H9 (cell line): ENCODE results near the gene CEBPZ. TPM values are rescaled to one million over a fixed set of nuclear protein-coding genes. Genes with fewer than 3 reads are reported as not detected.

Experiments used
- DNase-seq: peaks from one replicate; pipeline ENCODE4 v3.0.0-alpha.2; 2017
- H2AFZ ChIP-seq: one replicate; pipeline ENCODE4 v1.6.1; 2013; ENCODE audit warnings: mild to moderate bottlenecking, low read length, control low read depth, moderate library complexity
- H2AK5ac ChIP-seq: 2 replicates; pipeline ENCODE4 v1.6.1; 2013; ENCODE audit warnings: low read length, control low read depth, mixed read lengths; ENCODE audit not compliant: insufficient read length
- H2BK120ac ChIP-seq: one replicate; pipeline ENCODE4 v1.6.1; 2013; ENCODE audit warnings: low read depth, mild to moderate bottlenecking, low read length, control low read depth, inconsistent platforms; ENCODE audit not compliant: poor library complexity, severe bottlenecking
- H2BK12ac ChIP-seq: 2 replicates; pipeline ENCODE4 v1.6.1; 2013; ENCODE audit warnings: low read length, control low read depth, mixed read lengths, low read depth; ENCODE audit not compliant: insufficient read length
- H2BK15ac ChIP-seq: 2 replicates; pipeline ENCODE4 v1.6.1; 2013; ENCODE audit warnings: low read depth, low read length, control low read depth
- H2BK20ac ChIP-seq: one replicate; pipeline ENCODE4 v1.6.1; 2013; ENCODE audit warnings: low read depth, mild to moderate bottlenecking, low read length, control low read depth, inconsistent platforms; ENCODE audit not compliant: poor library complexity, severe bottlenecking
- H2BK5ac ChIP-seq: 2 replicates; pipeline ENCODE4 v1.6.1; 2013; ENCODE audit warnings: low read length, control low read depth, mixed read lengths; ENCODE audit not compliant: insufficient read length
- H3K14ac ChIP-seq: 2 replicates; pipeline ENCODE4 v1.6.1; 2013; ENCODE audit warnings: low read length, control low read depth; ENCODE audit not compliant: insufficient read depth
- H3K18ac ChIP-seq: 2 replicates; pipeline ENCODE4 v1.6.1; 2013; ENCODE audit warnings: low read depth, mild to moderate bottlenecking, mixed read lengths, low read length, control low read depth; ENCODE audit not compliant: insufficient read length
- H3K23ac ChIP-seq: 2 replicates; pipeline ENCODE4 v1.6.1; 2013; ENCODE audit warnings: low read length, control low read depth, mixed read lengths, low read depth; ENCODE audit not compliant: insufficient read length
- H3K23me2 ChIP-seq: 2 replicates; pipeline ENCODE4 v1.6.1; 2013; ENCODE audit warnings: low read depth, mild to moderate bottlenecking, mixed read lengths, low read length, control low read depth; ENCODE audit not compliant: insufficient read length, poor library complexity, severe bottlenecking
- H3K27ac ChIP-seq: 2 replicates; pipeline ENCODE4 v1.5.1; 2013; ENCODE audit warnings: low read length, control low read depth, mixed read lengths, low read depth; ENCODE audit not compliant: insufficient read length
- H3K27me3 ChIP-seq: 2 replicates; pipeline ENCODE4 v1.6.1; 2013; ENCODE audit warnings: low read length, control low read depth, inconsistent platforms; ENCODE audit not compliant: insufficient read depth
- H3K4ac ChIP-seq: 2 replicates; pipeline ENCODE4 v1.6.1; 2013; ENCODE audit warnings: low read depth, mild to moderate bottlenecking, control low read depth, inconsistent platforms, low read length, moderate library complexity
- H3K4me1 ChIP-seq: 2 replicates; pipeline ENCODE4 v1.6.1; 2013; ENCODE audit warnings: low read length, control low read depth, inconsistent platforms; ENCODE audit not compliant: insufficient read depth
- H3K4me2 ChIP-seq: 2 replicates; pipeline ENCODE4 v1.6.1; 2013; ENCODE audit warnings: low read length, control low read depth, mixed read lengths; ENCODE audit not compliant: insufficient read length, insufficient read depth
- H3K56ac ChIP-seq: 2 replicates; pipeline ENCODE4 v1.6.1; 2013; ENCODE audit warnings: low read depth, mild to moderate bottlenecking, mixed read lengths, low read length, control low read depth; ENCODE audit not compliant: insufficient read length
- H3K79me1 ChIP-seq: 2 replicates; pipeline ENCODE4 v1.6.1; 2013; ENCODE audit warnings: low read depth, mild to moderate bottlenecking, moderate library complexity, low read length, control low read depth, inconsistent platforms; ENCODE audit not compliant: insufficient read depth, poor library complexity, severe bottlenecking
- H3K79me2 ChIP-seq: 2 replicates; pipeline ENCODE4 v1.6.1; 2013; ENCODE audit warnings: low read length, control low read depth, inconsistent platforms; ENCODE audit not compliant: insufficient read depth
- H3K9ac ChIP-seq: 2 replicates; pipeline ENCODE4 v1.6.1; 2013; ENCODE audit warnings: low read length, control low read depth, mixed read lengths; ENCODE audit not compliant: insufficient read length; ENCODE audit errors: extremely low read depth
- H3K9me3 ChIP-seq: one replicate; pipeline ENCODE4 v1.6.1; 2013; ENCODE audit warnings: low read depth, low read length, inconsistent platforms; ENCODE audit not compliant: control insufficient read depth
- H3T11ph ChIP-seq: one replicate; pipeline ENCODE4 v1.6.1; 2013; ENCODE audit warnings: mild to moderate bottlenecking, low read length, control low read depth, inconsistent platforms
- H4K20me1 ChIP-seq: one replicate; pipeline ENCODE4 v1.6.1; 2013; ENCODE audit not compliant: control insufficient read depth, insufficient read length, insufficient read depth
- H4K5ac ChIP-seq: 2 replicates; pipeline ENCODE4 v1.6.1; 2013; ENCODE audit warnings: low read depth, mild to moderate bottlenecking, mixed read lengths, low read length, control low read depth; ENCODE audit not compliant: insufficient read length
- H4K8ac ChIP-seq: replicated peaks from 2 replicates; pipeline ENCODE4 v1.6.1; 2013; ENCODE audit warnings: low read length, control low read depth, mixed read lengths, low read depth; ENCODE audit not compliant: insufficient read length
- H4K91ac ChIP-seq: 2 replicates; pipeline ENCODE4 v1.6.1; 2013; ENCODE audit warnings: low read depth, mild to moderate bottlenecking, moderate library complexity, mixed read lengths, low read length, control low read depth; ENCODE audit not compliant: insufficient read length
- H3K27ac Mint-ChIP-seq, 3 experiments: 2 replicates in 2 of 3; 3 replicates in 1 of 3; pipeline ENCODE4 v1.8.0; 2020 to 2021; ENCODE audit warnings: mixed read lengths in 3 of 3, mild to moderate bottlenecking in 1 of 3, moderate library complexity in 1 of 3
- H3K27me3 Mint-ChIP-seq: 2 replicates; pipeline ENCODE4 v1.8.0; 2021; ENCODE audit warnings: low read depth, mild to moderate bottlenecking, moderate library complexity, mixed read lengths
- H3K36me3 Mint-ChIP-seq, 3 experiments: 2 replicates in 2 of 3; 3 replicates in 1 of 3; pipeline ENCODE4 v1.8.0; 2020 to 2021; ENCODE audit warnings: low read depth in 3 of 3, mixed read lengths in 3 of 3; ENCODE audit not compliant: insufficient read depth in 1 of 3
- H3K4me1 Mint-ChIP-seq, 2 experiments: 2 replicates each; pipeline ENCODE4 v1.8.0; 2020; ENCODE audit warnings: mixed read lengths in 2 of 2
- H3K4me3 Mint-ChIP-seq, 2 experiments: 2 replicates in 1 of 2; 3 replicates in 1 of 2; pipeline ENCODE4 v1.8.0; 2020 to 2021; ENCODE audit warnings: mild to moderate bottlenecking in 2 of 2, mixed read lengths in 2 of 2, moderate library complexity in 1 of 2
- H3K9me3 Mint-ChIP-seq, 2 experiments: 2 replicates in 1 of 2; 3 replicates in 1 of 2; pipeline ENCODE4 v1.8.0; 2020; ENCODE audit warnings: mild to moderate bottlenecking in 2 of 2, mixed read lengths in 2 of 2, moderate library complexity in 1 of 2
- WGBS: extraction: QIAGEN DNeasy Blood & Tissue Kit; methylation state at CpG from one replicate; pipeline ENCODE4 v1.1.7; 2013; ENCODE audit warnings: missing lambda C conversion rate, low lambda C conversion rate, mixed read lengths; ENCODE audit not compliant: insufficient read length; ENCODE audit errors: extremely low coverage; 5-methylcytosine and 5-hydroxymethylcytosine counted together
- total RNA-seq: library from RNA; stranded (reverse); gene quantifications from 2 replicates; pipeline ENCODE4 v1.2.1, GENCODE V29; 2021
- TF ChIP-seq, protein P1 (sequence below): fragments of 200-600 bp; sonication (generic); conservative IDR thresholded peaks from 3 replicates; pipeline ENCODE4 v1.8.0; 2021; ENCODE audit warnings: antibody characterized with exemption, mild to moderate bottlenecking

Gene CEBPZ
- total RNA-seq, 1 experiment from 2014 or later, result 281 TPM

DNA sequence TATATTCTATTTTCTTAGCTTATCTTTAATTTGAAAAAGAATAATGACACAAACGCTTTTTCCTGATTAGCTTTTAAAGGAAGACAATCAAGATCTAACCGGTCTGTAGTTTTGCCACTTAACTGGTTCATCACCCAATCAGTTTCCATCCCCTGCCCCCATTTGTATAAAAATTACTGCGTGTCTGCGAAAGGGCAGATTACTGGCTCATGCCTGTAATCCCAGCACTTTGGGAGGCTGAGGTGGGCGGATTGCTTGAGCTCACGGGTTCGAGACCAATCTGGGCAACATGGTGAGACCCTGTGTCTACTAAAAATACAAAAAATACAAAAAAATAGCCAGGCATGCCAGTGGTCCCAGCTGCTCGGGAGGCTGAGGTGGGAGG is 32.7 kb downstream of the CEBPZ start:
- Mint-ChIP-seq H3K36me3 (peaks cover 23 to 38% (median 36%) of the 10 kb centered on the region in 3 experiments), H3K4me3 (no peak overlapping the region), H3K27ac (peak overlapping the region; percentile 94 to 98 (median 98)), H3K27me3 (no peaks in the 10 kb centered on the region), H3K9me3 (peaks cover 5 to 7% of the 10 kb centered on the region in 2 experiments), H3K4me1 (peaks cover 25 to 33% of the 10 kb centered on the region in 2 experiments)
- Histone ChIP-seq H3K79me2 (peaks cover 2% of the 10 kb centered on the region; the same call in 1 of the 2 replicates), H3K18ac (no peak overlapping the region), H4K91ac (no peak overlapping the region), H3K23ac (no peak overlapping the region), H4K5ac (no peak overlapping the region), H2AFZ (no peak overlapping the region), H2BK20ac (no peak overlapping the region), H2BK120ac (no peak overlapping the region), H3T11ph (no peak overlapping the region), H3K27me3 (no peaks in the 10 kb centered on the region), H3K14ac (no peak overlapping the region), H3K9ac (no peak overlapping the region), H2BK5ac (no peak overlapping the region), H3K9me3 (peaks cover 5% of the 10 kb centered on the region), H3K27ac (no peak overlapping the region), H4K20me1 (no peaks in the 10 kb centered on the region), H2AK5ac (no peak overlapping the region), H2BK12ac (no peak overlapping the region), H3K4ac (no peak overlapping the region), H4K8ac (no peak overlapping the region), H3K4me1 (peaks cover 3% of the 10 kb centered on the region; the same call in 1 of the 2 replicates), H2BK15ac (no peak overlapping the region), H3K23me2 (no peaks in the 10 kb centered on the region), H3K56ac (no peak overlapping the region), H3K4me2 (no peak overlapping the region), H3K79me1 (no peaks in the 10 kb centered on the region)
- TF ChIP-seq, protein P1, sequence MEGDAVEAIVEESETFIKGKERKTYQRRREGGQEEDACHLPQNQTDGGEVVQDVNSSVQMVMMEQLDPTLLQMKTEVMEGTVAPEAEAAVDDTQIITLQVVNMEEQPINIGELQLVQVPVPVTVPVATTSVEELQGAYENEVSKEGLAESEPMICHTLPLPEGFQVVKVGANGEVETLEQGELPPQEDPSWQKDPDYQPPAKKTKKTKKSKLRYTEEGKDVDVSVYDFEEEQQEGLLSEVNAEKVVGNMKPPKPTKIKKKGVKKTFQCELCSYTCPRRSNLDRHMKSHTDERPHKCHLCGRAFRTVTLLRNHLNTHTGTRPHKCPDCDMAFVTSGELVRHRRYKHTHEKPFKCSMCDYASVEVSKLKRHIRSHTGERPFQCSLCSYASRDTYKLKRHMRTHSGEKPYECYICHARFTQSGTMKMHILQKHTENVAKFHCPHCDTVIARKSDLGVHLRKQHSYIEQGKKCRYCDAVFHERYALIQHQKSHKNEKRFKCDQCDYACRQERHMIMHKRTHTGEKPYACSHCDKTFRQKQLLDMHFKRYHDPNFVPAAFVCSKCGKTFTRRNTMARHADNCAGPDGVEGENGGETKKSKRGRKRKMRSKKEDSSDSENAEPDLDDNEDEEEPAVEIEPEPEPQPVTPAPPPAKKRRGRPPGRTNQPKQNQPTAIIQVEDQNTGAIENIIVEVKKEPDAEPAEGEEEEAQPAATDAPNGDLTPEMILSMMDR, result no peak
- DNase-seq, result no peak
- no CpG with 5 or more reads among the region's 8 CpGs for WGBS
